Retinal pigment epithelial cell (primary cell): ENCODE measurements around the gene SSRP1.

ENCODE experiments used
- DNase-seq: peaks from one replicate; pipeline ENCODE4 v3.0.0-alpha.2; 2010; ENCODE audit warnings: low read depth
- H3K4me3 ChIP-seq: 2 replicates; pipeline ENCODE4 v1.5.1; 2011; ENCODE audit warnings: mild to moderate bottlenecking, low read length, control low read depth, moderate library complexity
- TF ChIP-seq, protein P1 (sequence below): conservative IDR thresholded peaks from 2 replicates; pipeline ENCODE4 v1.5.1; 2011; ENCODE audit warnings: low read depth, low read length, control low read depth, inconsistent platforms

SSRP1 gene

DNA sequence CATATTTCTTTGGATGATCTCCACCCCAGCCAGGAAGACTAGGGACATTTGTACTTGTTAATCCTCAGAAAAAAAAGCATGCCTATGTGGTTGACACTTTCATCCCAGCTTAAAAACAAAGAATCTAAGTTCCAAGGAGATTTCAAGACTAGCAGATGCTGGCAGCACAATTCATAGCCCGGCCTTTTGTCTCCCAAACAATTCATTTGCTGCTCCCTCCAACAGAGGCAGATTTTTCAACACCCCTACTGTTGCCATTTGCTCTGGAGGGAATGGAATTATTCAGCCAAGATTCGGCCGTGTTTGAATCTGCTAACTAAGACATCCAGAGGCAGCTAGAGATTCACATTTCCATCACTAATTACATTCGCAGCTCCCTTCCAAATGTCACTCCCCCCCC is 17.8 kb upstream of the SSRP1 start:
- DNase-seq = no peak
- no peak overlapping the region for H3K4me3 ChIP-seq
- TF ChIP-seq, protein P1, sequence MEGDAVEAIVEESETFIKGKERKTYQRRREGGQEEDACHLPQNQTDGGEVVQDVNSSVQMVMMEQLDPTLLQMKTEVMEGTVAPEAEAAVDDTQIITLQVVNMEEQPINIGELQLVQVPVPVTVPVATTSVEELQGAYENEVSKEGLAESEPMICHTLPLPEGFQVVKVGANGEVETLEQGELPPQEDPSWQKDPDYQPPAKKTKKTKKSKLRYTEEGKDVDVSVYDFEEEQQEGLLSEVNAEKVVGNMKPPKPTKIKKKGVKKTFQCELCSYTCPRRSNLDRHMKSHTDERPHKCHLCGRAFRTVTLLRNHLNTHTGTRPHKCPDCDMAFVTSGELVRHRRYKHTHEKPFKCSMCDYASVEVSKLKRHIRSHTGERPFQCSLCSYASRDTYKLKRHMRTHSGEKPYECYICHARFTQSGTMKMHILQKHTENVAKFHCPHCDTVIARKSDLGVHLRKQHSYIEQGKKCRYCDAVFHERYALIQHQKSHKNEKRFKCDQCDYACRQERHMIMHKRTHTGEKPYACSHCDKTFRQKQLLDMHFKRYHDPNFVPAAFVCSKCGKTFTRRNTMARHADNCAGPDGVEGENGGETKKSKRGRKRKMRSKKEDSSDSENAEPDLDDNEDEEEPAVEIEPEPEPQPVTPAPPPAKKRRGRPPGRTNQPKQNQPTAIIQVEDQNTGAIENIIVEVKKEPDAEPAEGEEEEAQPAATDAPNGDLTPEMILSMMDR = no peak

DNA sequence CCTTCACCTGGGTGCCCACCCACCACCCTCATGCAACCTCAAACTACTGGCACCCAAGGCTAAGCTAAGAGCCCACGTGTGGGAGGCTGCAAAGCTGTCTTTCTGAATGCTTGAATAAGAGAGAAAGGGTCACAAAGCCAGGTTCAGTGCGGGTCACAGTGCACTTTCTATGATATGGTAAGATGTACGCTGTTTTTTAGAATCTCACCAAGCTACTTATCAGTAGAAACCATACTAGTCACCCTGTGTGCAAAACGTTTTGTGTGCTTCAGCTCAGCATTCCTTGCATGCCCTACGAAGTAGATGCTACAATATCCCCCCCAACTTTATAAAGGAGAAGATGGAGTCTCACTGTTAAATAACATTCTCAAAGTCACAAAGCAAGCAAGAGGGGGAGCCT is 17.3 kb upstream of the SSRP1 start:
- DNase-seq = no peak
- TF ChIP-seq, protein P1 = no peak

DNA sequence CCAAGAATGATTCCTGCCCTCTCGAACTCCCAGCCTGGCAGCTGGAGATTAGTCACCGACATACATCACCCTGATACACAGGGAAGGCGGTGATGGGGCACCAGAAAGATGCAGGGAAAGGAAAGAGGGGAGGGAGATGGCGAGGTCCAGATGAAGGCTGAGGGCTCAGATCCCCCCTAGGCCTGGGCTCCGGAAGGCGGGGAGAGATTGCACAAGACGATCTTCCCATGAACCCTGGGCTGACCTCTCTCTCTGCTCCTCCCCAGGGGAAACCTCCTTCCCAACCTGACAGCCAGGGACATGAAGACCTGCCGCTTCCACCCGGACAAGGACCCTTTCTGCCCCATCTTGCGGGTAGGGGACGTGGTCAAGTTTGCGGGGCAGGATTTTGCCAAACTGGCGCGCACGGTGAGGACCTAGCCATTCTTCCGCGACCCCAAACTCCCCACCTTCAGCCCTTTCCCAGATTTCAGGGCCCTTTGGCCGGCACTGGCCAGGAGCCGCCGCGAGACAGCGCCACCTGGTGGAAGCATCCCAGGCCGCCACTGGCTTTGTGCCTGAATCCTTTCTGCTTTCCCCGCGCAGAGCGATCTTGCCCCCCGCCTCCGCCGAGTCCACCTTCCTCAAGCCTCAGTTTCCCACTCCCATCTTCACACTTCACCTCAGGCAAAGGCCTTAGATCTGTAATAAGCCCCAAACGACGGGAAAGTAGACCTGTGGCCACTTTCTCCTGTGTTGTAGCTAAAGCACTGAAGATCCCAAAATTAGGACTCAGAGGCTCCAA is 14.0 kb upstream of the SSRP1 start:
- DNase-seq = no peak
- TF ChIP-seq, protein P1 = peak; percentile 87
- no peak overlapping the region for H3K4me3 ChIP-seq

More for the DNA sequence above, 17.3 kb upstream of the SSRP1 start:
- H3K4me3 ChIP-seq = no peak overlapping the region

DNA sequence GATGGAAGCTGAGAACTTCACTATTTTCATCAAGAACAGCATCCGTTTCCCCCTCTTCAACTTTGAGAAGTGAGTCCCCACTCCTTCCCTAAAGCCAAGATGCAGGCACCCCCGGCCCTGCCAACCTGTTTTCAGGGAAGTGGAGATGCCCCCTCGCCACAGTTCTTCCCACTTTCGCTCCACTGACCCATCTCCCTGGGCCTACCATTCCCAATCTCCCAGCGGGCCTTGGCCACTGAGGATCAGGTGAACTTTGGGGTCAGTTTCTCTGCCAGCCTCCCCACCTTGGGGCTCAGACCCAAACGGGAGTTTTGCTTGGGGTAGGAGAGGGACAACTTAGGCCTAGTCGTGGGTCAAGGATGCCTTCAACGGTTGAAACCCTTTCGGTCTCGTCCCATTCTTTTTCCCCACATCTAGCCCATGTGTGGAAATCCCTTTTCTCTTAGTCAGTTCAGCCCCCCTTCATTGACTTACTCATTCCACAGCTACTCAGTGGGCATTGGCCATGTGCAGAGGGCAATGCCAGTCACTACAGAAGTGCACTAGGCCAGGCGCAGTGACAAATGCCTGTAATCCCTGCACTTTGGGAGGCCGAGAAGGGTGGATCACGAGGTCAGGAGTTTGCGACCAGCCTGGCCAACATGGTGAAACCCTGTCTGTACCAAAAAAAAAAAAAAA is 13.1 kb upstream of the SSRP1 start:
- H3K4me3 ChIP-seq = no peak overlapping the region
- TF ChIP-seq, protein P1 = no peak
- no peak for DNase-seq

DNA sequence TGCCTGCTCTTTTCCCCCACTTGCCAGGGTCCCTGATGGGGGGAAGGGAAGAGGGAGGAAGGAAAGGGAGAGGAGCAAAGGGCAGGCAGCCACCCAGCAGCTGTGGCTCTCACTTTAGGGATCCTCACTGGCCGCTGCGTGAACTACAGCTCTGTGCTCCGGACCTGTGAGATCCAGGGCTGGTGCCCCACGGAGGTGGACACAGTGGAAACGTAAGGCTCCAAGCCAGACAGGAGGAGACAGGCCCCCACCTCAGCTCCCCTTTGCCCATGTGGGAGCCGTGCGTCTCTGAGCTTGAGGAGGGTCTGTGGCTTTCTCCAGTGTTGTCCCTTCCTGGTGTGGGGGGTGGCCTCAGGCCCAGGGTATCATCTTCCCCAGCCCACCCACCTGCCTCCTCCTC is 12.4 kb upstream of the SSRP1 start:
- TF ChIP-seq, protein P1 = no peak
- no peak overlapping the region for H3K4me3 ChIP-seq
- no peak for DNase-seq

DNA sequence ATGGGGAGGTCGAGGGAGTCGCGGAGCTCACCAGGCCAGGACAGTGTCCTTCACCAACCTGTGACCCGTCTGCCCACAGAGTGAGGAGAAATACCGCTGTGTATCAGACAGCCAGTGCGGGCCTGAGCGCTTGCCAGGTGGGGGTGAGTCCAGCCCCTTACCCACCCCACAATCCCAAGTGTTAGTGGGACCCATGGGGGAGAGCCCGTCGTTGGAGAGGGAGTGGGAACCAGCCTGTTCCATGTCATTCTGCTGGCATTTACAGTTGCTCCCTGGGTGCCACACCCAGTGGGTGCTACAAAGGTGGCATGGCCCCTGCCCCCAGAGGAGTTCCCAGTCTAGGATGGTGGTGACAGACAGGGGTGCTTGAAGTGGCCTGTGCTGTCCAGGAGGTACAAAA is 11.6 kb upstream of the SSRP1 start:
- TF ChIP-seq, protein P1 = no peak
- no peak for DNase-seq
- no peak overlapping the region for H3K4me3 ChIP-seq
